DMS 273 (cell line): ENCODE results near the gene SLC12A8.

Experiments
- DNase-seq: peaks from one replicate; lab custom pipeline; 2025; ENCODE audit not compliant: unreplicated experiment; lab: John Stamatoyannopoulos, UW

SLC12A8 gene

GRCh38 chr3:125079675-125080045 is 132.9 kb downstream of the SLC12A8 start:
- no peak for DNase-seq

DNA sequence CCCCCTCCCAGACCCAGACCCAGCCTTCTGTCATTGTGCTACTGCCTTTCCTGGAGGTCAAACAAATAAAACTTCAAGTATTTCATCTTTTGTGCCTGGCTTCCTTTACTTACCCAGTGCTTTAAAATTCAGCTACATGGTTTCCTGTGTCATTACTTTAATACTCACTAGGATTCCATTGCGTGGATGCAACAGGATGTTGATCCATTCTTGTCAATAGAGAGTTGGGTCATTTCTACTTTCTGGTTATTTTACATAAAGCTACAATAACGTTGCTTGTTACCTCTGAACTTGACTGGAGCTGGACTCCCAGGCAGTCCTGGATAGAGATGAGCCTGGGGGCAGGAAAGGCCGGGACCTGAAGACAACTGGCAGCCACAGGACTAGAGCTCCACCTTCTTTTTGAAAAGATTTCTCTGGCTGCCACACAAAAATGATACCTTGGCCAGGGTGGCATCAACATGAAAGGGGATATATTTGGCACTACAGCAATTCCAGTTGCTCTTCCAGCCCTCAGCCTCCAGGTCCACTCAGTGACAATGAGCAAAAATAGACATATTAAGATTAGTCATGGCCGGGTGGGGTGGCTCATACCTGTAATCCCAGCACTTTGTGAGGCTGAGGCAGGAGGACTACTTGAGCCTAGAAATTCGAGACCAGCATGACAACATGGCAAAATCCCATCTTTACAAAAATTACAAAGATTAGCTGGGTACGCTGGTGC is 133.4 kb downstream of the SLC12A8 start:
- no peak for DNase-seq

GRCh38 chr3:125077864-125078263 is 134.7 kb downstream of the SLC12A8 start:
- no peak for DNase-seq

DNA sequence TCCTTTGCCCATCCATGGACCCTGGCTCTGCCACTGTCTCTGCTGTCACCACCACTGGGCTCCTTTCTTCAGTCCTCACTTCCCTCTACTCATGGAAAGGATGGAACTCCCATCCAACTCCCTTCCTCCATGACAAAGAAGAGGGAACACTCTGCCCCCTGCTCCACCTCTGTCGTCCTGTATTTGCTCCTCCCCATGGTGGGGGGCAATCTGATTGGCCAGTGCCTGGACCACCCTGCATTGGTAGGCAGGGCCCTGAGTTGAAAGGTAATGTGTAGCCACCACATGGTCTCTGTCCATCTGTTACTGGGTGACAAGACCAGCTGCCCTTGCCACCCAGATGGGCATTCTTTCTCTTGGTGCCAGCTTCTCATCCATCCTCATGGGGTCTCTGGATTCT is 136.1 kb downstream of the SLC12A8 start:
- peak; percentile 42 for DNase-seq

DNA sequence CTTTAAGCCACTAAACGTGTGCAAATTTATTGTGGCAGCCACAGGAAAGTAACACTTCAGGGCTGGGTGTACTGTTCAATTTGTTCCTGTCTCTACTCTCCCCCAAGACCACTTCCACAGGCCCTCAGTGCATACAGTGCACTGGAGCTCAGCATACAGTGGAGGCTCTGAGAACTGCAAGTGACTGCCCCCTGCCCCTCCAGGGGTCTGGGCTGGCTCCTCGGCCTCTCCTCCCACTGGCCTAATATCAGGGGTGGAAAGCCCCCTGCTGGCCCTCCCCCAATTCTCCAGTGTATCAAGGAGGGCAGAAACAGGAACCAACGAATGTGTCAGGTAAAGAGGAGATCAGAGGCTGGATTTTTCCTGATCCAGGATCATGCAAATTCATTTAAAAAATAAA is 136.8 kb downstream of the SLC12A8 start:
- peak; percentile 42 for DNase-seq

DNA sequence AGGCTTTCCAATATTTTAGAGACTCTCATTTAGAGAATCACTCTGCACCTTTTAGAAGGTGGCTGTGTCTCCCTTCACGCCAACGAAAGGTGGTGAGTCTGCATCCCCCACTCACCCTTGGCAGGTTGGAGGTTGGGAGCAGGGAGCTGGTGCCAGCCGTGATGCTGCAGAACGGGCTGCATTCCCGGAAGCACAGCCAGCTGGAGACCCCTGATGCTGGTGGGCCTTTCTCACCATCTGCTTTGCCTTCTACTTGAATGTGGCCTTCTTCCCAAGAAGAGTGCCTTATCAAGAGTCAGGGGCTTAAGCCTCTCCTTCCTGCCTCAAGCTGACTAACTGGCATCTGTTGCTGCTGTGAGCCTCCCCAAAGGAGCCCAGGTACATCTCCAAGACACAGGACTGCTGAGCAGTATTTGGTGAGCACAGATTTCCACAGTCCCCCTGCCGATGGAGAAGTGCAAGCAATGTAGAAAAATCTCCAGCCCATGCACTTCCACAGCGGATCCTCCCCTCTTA is 139.1 kb downstream of the SLC12A8 start:
- peak; percentile 90 for DNase-seq

DNA sequence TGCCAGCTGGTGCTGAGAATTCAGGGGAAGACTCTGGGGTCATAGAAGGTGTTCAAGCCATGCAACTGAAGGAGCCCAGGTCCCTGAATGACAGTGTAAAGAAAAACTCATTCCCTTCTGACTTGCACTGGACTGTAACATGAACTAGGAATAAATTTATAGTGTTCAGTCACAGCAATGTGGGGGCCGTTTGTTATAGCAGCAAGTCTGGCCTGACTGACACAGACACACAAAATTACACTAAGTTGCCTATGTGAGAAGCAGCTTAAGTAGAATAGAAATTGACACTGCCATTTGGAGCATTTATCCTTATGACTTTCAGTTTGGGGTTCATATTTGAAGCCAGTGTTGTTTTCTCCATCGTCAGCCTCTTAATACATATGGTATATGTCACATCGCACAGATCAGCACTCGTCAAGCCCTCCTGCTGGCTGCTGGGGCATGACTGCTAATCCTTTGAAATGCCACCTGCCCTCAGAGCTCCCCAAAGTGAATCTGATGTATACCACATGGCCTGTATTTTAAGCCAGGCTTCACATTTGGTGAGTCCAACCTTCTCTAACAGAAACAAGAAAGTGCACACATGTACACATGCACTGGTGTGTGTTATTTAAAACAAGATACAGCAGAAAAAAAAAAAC is 139.7 kb downstream of the SLC12A8 start:
- peak; percentile 93 for DNase-seq

- DNase-seq: peak; percentile 95
Measured at GRCh38 chr3:125072301-125072700, 140.2 kb downstream of the SLC12A8 start.

DNA sequence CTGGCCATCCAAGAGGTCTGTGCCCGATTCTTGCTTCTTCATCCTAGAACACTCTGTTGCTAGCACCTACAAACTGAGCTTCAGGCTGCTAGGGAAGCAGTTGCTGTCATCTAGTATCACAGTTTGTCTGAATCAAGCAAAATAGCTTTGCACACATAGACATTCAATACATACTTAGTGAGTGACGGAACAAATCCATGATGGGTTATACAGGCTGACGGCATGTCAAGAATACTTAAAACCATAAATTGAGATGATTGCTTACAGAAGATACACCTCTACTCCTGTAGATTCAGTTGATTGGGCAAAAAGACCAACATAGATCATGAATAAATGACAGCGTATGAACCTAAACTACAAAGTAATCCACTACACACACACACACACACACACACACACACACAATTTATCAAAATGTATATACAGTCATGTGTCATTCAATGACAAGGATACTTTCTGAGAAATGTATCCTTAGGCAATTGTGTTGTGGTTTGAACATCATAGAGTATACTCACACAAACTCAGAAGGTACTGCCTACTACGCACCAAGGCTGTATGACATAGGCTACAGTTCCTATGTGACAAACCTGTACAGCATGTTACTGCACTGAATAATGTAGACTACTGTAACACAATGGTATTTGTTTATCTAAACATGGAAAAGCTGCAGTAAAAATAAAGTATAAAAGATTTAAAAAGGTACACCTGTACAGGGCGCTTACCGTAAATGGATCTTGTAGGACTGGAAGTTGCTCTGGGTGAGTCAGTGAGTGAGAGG is 142.4 kb downstream of the SLC12A8 start:
- DNase-seq: no peak

- DNase-seq: no peak
Measured at GRCh38 chr3:125069452-125069851, 143.1 kb downstream of the SLC12A8 start.

GRCh38 chr3:125068265-125068664 is 144.3 kb downstream of the SLC12A8 start:
- no peak for DNase-seq

DNA sequence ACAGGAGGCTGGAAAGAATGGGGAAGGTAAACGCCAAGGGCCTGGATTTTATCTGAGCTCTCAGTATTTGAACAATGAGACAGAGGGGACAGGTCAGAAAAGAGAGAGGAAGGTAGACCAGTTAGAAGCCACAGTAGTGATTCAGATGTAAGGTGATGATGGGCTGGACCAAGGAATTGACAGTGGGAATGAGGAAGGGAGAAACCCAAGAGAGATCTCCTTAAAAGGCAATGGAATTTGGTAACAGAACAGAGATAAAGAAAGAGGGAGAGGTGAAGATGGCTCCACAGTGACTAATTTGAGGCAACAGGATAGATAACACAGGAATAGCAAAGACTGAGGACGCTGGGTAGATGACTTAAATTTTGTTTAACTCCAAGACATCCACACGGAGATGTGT is 145.3 kb downstream of the SLC12A8 start:
- no peak for DNase-seq

DNA sequence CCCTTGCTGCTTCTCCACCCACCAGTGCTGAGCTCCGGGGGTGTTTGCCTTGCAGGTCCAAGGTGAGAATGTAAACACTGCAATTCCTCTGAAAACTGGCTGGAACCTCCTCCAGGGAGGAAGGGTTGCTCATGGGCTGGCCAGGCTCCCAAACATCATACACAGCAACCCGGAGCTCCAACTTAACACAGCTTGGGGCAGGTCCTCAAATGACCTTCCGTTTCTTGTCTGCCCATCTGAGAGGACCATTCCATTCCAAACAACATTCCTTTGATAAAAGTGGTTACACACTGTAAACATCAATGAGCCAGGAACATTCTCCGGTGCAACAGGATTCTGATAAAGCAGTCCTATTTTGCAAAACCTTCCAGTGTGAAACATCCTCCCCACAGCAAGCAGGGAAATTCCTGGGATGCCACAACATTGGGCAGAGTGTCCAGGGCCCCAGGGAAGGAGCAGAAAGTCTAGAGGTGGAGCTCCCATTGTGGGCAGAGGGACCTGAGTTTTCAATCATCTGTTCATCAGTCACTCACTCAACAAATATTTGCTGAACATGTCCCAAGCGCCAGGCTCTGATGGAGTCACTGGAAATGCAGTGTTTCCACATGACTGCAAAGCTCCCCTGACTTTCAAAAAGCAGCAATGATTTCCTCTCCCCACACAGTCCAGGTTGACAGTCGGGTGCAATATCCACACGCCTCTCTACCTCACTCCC is 149.5 kb downstream of the SLC12A8 start:
- DNase-seq: no peak

- no peak for DNase-seq
Measured at GRCh38 chr3:125061646-125062045, 150.9 kb downstream of the SLC12A8 start.

DNA sequence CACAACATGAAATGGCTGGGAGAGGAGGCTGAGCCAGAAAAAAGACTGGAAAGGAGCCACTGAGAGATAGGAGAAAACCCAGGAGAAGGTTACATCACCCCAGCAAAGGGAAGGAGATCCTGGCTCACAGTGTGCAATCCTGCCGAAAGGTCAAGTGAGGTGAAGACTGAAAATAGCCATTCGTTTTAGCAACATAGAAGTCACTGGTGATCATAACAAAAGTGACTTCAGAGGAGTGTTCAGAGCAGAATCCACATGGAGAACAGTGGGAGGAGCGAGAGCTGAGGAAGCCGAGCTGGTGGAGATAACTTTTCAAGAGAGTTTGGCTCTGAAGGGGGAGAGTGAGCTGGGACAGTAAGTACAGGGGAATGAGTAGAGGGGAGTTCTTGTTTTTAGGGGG is 151.4 kb downstream of the SLC12A8 start:
- no peak for DNase-seq

- DNase-seq: peak; percentile 28
Measured at GRCh38 chr3:125059488-125060245, 152.9 kb downstream of the SLC12A8 start.

DNA sequence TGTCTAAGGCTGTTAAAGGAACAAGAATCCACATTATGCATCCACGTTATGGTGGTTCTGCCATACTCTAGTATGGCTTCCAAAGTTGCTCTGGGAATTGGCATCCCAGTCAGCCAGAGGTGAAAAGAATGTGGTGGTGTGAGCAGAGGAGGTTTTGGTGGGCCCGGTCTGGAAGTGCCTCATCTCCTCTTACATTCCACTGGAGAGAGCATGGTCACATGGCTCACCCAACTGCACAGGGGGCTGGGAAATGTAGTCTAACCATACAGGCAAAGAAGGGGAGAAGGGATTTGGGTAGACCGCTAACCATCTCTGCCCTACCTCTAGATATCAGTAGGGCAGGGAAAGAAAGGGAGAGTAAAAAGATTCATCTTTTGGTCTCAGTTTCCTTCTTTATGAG is 153.6 kb downstream of the SLC12A8 start:
- no peak for DNase-seq

DNA sequence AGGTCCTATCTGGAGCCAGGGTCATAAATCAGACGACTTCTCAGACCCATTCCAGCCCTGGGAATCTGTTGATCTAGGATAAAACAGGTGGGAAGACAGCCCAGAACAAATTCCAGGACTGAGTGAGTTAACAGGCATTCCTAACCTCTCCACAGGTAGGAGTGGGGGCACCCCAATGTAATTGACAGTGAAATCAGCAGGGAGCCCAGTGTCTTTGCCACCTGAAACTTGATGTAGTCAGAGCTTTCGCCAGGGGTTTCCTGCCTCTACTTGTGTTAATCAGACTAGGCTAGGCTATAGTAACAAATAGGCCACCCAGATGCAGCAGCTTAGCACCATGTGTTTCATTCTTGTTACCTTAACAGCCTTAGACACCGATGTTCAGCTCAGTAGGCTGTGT is 154.0 kb downstream of the SLC12A8 start:
- no peak for DNase-seq

GRCh38 chr3:125057186-125057850 is 155.2 kb downstream of the SLC12A8 start:
- DNase-seq: peak; percentile 46
